Measurements from ENCODE around the gene EMC9. TPM values are rescaled to one million over a fixed set of nuclear protein-coding genes. Genes with fewer than 3 reads are reported as not detected.
"Not testable (repeated sequence)": the region's sequence is repeated elsewhere in the genome, so short reads cannot be mapped to it uniquely, and the experiment has no call there.

Gene EMC9
- total RNA-seq, 4 donors from 2014 or later: 7.4 to 38.7 (median 34.0) TPM

DNA sequence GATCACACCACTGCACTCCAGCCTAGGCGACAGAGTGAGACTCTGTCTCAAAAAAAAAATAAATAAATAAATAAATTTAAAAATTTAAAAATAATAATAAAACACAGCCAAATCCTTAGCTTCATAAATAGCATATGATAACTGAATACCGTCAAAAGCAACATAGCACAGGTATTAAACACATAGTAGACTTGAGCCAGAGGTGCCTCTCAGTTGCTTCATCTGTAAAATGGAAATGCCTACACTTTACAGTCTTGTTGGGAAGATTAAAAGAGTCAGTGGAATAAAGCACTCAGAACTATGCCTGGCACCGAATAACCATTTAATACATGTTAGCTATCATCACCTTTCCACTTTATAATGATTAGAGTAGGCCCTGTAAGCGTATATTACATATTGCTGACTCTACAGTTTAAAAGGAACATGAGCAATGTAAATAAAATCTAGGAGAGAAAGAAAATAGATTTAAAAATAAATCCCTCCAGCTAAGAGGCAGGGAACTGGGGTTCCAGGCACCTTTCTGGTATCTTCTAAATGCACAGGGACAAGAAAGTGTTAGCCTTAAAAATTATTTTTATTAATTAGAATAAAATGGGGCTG is 34.6 kb downstream of the EMC9 start:
- H3K27ac ChIP-seq: no peak overlapping the region
- no peak for TF ChIP-seq POLR2A (IDR thresholded peaks at IDR 0.05)

DNA sequence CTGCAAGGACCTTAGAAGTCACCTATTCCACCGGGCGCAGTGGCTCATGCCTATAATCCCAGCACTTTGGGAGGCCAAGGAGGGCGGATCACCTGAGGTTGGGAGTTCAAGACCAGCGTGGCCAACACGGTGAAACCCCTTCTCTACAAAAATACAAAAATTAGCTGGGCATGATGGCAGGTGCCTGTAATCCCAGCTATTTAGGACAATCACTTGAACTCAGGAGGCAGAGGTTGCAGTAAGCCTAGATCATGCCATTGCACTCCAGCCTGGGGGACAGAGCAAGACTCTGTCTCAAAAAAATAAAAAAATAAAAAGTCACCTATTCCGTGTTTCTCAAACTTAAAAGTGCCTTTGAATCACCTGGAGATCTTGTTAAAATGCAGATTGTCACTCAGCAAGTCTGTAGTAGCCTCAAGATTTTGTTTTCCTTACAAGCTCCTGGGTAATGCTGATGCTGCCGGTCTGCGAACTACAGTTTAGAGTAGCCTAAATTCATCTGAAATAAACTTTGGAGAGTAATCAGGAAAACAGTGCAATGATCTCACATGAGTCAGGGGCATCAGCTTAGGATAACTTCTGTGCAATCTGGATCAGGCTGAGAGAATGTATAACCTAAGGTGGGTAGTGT is 35.7 kb downstream of the EMC9 start:
- H3K9me3 ChIP-seq: not testable (repeated sequence)

More for the DNA sequence above, 34.6 kb downstream of the EMC9 start:
- no peaks in the 10 kb centered on the region for H3K9me3 ChIP-seq
- H3K36me3 ChIP-seq: peaks cover 0 to 22% (median 0%) of the 10 kb centered on the region in 3 donors
- DNase-seq: no peak
- H3K4me3 ChIP-seq: no peak overlapping the region
- peaks cover 0 to 9% (median 3%) of the 10 kb centered on the region in 4 donors for H3K4me1 ChIP-seq
- H3K27me3 ChIP-seq: no peaks in the 10 kb centered on the region

DNA sequence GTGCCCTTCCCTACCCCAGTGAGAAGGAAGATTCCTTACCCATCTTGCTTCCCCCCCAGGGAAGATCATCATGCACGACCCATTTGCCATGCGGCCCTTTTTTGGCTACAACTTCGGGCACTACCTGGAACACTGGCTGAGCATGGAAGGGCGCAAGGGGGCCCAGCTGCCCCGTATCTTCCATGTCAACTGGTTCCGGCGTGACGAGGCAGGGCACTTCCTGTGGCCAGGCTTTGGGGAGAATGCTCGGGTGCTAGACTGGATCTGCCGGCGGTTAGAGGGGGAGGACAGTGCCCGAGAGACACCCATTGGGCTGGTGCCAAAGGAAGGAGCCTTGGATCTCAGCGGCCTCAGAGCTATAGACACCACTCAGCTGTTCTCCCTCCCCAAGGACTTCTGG is 37.9 kb downstream of the EMC9 start:
- peak in 1 of 3 donors; percentile 34 for DNase-seq
- H3K4me3 ChIP-seq: no peak overlapping the region
- H3K4me1 ChIP-seq: no peaks in the 10 kb centered on the region
- H3K9me3 ChIP-seq: no peaks in the 10 kb centered on the region
- no peaks in the 10 kb centered on the region for H3K27me3 ChIP-seq
- H3K27ac ChIP-seq: no peak overlapping the region
- no peak for TF ChIP-seq POLR2A (IDR thresholded peaks at IDR 0.05)
- TF ChIP-seq, protein P1, sequence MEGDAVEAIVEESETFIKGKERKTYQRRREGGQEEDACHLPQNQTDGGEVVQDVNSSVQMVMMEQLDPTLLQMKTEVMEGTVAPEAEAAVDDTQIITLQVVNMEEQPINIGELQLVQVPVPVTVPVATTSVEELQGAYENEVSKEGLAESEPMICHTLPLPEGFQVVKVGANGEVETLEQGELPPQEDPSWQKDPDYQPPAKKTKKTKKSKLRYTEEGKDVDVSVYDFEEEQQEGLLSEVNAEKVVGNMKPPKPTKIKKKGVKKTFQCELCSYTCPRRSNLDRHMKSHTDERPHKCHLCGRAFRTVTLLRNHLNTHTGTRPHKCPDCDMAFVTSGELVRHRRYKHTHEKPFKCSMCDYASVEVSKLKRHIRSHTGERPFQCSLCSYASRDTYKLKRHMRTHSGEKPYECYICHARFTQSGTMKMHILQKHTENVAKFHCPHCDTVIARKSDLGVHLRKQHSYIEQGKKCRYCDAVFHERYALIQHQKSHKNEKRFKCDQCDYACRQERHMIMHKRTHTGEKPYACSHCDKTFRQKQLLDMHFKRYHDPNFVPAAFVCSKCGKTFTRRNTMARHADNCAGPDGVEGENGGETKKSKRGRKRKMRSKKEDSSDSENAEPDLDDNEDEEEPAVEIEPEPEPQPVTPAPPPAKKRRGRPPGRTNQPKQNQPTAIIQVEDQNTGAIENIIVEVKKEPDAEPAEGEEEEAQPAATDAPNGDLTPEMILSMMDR (IDR thresholded peaks at IDR 0.05): no peak
- H3K36me3 ChIP-seq: peaks cover 0 to 54% (median 0%) of the 10 kb centered on the region in 3 donors

More for the DNA sequence above, 35.7 kb downstream of the EMC9 start:
- not testable (repeated sequence) for DNase-seq, H3K4me3 ChIP-seq, H3K4me1 ChIP-seq, H3K27ac ChIP-seq, H3K27me3 ChIP-seq
- H3K36me3 ChIP-seq: peaks cover 0 to 31% (median 0%) of the 10 kb centered on the region in 3 donors

DNA sequence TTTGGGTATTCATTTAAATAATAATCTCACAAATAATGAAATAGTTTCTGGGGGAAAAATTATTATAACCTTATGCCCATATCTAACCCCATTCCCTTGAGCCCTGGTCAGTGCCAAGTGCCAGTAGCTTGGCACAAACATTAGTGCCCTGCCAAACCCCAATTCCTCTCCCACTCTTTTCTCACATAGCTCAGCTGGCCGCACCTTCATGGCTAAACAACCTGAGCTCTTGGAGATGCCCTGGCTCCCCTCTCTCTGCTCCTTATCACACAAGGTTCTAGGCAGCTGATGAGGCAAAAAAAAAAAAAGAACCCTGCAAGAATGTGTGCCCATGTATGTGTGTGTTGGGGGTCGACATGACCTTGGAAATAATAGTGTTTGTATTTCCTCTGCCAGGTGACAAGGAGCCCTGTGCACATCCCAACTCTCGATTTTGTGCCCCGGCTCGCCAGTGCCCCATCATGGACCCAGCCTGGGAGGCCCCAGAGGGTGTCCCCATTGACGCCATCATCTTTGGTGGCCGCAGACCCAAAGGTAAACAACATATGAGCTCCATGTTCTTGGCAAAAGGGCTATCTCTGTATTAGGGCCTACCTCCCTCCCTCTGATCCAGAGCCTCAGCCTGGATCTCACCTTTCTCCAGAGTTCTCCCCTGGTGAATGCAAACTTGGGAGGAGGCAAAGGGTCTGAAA is 38.9 kb downstream of the EMC9 start:
- Histone ChIP-seq H3K36me3 (peaks cover 0 to 61% (median 0%) of the 10 kb centered on the region in 3 donors), H3K4me3 (no peak overlapping the region), H3K9me3 (no peaks in the 10 kb centered on the region), H3K27ac (no peak overlapping the region), H3K4me1 (no peaks in the 10 kb centered on the region), H3K27me3 (no peaks in the 10 kb centered on the region)
- DNase-seq: peak in 1 of 3 donors; percentile 22
- TF ChIP-seq, protein P1 (IDR thresholded peaks at IDR 0.05): no peak
- TF ChIP-seq POLR2A (IDR thresholded peaks at IDR 0.05): no peak

DNA sequence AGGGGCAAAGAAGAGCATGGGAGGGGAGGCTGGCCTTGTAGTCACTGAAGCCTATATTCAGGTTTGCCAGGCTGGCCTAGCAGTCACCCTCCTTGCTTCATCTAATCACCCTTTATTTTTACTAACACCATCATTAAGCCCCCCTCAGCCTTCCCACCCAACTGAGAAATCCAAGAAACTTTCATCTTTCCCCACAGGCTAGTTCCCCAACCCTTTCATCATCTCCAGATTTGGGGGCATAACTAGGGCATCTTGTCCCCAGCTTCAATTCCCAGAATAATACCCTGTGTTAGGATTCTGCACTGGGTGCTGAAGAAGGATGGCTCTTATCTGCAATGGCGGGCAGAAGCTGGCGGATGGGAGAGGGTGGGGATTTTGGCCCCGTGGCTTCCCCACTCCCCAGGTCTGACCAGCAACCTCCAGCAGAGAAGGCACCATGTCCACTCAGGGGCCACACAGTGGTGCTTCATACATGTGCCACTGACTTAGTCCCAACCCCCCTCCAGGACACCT is 40.4 kb downstream of the EMC9 start:
- Histone ChIP-seq H3K9me3 (no peaks in the 10 kb centered on the region), H3K27ac (no peak overlapping the region), H3K27me3 (no peaks in the 10 kb centered on the region), H3K4me3 (no peak overlapping the region), H3K4me1 (peaks cover 0 to 9% (median 0%) of the 10 kb centered on the region in 4 donors), H3K36me3 (peaks cover 0 to 68% (median 0%) of the 10 kb centered on the region in 3 donors)
- no peak for TF ChIP-seq POLR2A (IDR thresholded peaks at IDR 0.05)
- peak in 1 of 3 donors; percentile 25 for DNase-seq

DNA sequence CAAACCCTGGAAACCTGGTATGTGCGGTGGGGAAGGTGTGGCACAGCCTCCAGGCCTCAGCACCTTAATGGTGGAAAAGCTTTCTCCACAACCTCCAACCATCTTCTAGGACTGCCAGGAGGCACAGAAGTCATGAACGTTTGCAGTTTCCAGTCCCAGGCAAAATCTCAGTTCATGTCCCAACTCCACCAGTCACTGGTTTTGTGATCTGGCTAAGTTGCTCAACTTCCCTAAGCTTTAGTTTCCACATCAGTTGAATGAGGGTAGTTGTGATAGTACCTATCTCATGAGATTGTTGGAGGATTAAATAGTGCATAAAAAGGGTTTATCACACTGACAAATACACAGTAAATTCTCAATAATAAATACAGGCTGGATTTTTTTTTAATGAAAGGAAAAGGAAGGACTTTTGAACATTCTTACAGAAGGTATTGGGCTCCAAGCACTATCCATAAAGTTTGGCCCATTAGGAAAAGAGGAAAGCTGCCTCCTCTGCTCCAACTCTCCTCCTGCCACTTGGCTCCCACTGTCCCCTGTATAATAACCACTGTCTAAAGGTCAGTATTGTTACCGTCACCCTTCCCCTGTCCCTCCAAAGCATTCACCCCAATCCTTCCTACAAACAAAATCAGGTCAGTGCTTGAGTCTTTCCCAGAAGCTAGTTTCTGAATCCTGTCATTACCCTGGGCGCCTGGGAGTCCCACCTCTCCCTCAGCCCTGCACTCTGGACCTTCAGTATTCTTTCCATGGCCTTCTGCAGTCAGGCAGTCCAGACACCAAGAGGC is 41.0 kb downstream of the EMC9 start:
- Histone ChIP-seq H3K36me3 (peaks cover 0 to 68% (median 0%) of the 10 kb centered on the region in 3 donors), H3K27me3 (no peaks in the 10 kb centered on the region), H3K4me1 (peaks cover 0 to 13% (median 4%) of the 10 kb centered on the region in 4 donors), H3K9me3 (no peaks in the 10 kb centered on the region), H3K4me3 (no peak overlapping the region), H3K27ac (no peak overlapping the region)
- peak in 1 of 3 donors; percentile 30 for DNase-seq
- TF ChIP-seq, protein P1 (IDR thresholded peaks at IDR 0.05): no peak
- TF ChIP-seq POLR2A (IDR thresholded peaks at IDR 0.05): no peak
